ENCODE results near the gene TOR4A.
"Not testable (repeated sequence)": the region's sequence is repeated elsewhere in the genome, so short reads cannot be mapped to it uniquely, and the experiment has no call there.

Gene TOR4A

DNA sequence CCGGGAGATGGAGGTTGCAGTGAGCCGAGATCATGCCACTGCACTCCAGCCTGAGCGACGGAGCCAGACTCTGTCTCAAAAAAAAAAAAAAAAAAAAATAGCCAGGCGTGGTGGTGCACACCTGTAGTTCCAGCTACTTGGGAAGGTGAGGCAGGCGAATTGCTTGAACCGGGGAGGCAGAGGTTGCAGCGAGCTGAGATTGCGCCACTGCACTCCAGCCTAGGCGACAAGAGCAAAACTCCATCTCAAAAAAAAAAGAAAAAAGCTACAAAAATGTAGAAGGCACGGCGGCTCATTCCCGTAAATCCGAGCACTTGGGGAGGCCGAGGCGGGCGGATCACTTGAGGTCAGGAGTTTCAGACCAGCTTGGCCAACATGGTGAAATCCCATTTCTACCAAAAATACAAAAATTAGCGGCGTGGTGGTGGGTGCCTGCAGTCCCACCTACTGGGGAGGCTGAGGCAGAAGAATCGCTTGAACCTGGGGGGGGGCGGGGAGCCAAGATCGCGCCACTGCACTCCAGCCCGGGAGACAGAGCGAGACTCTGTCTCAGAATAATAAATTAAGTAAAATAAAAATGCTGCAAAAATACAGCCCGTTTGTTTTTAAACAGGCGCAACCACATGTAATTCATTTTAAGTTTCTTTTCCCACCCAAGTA, 37.9 kb upstream of the TOR4A start:
- not testable (repeated sequence) for DNase-seq

DNA sequence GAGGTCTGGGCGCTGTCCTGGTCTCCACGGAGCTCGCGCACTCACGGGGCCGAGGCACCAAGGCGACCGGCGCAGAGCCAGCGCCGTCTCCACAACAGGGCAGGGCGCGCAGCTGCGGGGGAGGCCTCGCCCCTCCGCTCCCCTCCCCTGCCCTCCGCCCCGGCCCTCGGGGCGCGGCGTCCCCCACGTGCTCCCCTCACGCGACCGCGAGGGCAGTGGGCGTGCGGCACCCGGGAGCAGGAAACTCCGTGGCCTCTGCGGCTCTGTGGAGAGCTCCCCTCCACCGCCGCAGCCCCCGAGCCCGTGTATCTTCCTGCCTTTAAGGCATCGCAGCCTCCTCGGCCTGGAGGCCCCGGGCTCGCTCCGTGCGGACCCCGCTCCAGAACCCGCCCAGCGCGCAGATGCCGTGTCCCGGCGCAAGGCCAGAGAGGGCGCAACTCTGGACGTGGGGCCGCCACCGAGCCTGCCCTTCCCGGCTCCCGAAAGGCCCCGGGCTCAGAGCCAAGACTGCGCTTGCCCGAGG, 37.1 kb upstream of the TOR4A start:
- DNase-seq = no peak

DNA sequence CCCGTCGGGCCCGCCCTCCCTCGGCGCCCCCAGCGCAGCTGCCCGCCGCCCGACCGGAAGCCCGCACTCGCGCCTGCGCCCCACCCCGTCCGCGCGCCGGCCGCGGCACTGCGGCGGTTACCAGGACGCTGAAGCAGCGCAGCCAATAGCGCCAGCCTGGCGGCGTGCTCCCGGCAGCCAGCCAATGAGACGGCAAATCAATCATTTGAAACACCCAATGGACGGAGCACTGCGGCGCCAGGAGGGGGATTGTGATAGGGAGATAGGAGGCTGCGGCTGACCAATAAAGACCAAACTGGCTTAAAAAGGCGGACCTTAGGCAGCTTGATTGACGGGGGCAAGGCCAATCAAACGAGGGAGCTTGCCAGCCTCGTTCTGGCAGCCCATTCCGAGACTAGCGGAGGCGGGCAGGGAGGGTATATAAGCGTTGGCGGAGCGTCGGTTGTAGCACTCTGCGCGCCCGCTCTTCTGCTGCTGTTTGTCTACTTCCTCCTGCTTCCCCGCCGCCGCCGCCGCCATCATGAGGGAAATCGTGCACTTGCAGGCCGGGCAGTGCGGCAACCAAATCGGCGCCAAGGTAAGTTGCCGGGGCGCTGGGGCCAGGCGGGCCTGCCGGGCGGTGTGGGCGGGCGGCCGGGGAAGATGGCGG, 36.6 kb upstream of the TOR4A start, which contains the start of gene TUBB4B:
Gene TUBB4B (plus strand): TSS at position 447 of the 649 bp plus-strand sequence. CDS start 74 bp downstream, at position 521.
- DNase-seq = peak; percentile 99

DNA sequence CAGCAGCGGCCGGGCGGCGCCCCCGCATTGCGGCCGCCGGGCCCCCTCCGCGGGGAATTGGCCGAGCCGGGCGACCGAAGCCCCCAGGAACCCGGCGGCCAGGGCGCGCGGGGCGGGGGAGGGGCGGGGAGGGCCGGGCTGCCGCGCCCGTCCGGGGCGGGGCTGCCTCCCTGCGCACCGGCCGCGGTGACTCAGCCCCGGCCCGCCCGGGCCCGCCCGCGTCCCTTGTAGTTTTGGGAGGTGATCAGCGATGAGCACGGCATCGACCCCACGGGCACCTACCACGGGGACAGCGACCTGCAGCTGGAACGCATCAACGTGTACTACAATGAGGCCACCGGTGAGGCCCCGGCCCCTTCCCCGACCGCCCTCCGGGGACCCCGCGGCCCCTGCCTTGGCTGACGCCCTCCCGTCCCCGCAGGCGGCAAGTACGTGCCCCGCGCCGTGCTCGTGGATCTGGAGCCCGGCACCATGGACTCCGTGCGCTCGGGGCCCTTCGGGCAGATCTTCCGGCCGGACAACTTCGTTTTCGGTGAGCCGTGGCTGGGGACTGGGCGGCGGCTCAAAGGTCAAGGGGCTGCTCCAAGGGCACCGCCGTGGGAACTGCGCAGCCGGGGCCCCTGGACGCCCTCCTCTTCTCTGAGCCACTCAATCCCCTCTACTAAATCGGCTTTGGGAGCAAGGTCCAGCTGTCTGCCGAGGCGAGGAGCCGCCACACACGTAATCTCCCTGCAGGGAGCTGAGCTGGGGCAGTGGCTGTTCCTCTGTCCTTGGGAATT, 35.8 kb upstream of the TOR4A start:
- DNase-seq = no peak

DNA sequence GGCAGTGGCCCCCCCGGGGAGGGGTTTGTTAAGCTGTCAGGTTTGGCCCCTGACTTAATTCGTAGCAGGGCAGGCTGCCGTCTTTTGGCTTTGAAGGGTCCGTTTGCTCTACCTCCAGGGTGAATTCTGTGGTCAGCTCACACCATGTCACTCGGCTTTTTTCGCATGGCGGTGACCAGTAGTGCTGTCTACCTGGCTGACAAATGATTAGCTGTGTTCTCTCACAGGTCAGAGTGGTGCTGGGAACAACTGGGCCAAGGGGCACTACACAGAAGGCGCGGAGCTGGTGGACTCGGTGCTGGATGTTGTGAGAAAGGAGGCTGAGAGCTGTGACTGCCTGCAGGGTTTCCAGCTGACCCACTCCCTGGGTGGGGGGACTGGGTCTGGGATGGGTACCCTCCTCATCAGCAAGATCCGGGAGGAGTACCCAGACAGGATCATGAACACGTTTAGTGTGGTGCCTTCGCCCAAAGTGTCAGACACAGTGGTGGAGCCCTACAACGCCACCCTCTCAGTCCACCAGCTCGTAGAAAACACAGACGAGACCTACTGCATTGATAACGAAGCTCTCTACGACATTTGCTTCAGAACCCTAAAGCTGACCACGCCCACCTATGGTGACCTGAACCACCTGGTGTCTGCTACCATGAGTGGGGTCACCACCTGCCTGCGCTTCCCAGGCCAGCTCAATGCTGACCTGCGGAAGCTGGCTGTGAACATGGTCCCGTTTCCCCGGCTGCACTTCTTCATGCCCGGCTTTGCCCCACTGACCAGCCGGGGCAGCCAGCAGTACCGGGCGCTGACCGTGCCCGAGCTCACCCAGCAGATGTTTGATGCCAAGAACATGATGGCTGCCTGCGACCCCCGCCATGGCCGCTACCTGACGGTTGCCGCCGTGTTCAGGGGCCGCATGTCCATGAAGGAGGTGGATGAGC, 35.0 kb upstream of the TOR4A start:
- no peak for DNase-seq

DNA sequence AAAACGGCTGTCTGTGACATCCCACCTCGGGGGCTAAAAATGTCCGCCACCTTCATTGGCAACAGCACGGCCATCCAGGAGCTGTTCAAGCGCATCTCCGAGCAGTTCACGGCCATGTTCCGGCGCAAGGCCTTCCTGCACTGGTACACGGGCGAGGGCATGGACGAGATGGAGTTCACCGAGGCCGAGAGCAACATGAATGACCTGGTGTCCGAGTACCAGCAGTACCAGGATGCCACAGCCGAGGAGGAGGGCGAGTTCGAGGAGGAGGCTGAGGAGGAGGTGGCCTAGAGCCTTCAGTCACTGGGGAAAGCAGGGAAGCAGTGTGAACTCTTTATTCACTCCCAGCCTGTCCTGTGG, 34.3 kb upstream of the TOR4A start:
- not testable (repeated sequence) for DNase-seq

DNA sequence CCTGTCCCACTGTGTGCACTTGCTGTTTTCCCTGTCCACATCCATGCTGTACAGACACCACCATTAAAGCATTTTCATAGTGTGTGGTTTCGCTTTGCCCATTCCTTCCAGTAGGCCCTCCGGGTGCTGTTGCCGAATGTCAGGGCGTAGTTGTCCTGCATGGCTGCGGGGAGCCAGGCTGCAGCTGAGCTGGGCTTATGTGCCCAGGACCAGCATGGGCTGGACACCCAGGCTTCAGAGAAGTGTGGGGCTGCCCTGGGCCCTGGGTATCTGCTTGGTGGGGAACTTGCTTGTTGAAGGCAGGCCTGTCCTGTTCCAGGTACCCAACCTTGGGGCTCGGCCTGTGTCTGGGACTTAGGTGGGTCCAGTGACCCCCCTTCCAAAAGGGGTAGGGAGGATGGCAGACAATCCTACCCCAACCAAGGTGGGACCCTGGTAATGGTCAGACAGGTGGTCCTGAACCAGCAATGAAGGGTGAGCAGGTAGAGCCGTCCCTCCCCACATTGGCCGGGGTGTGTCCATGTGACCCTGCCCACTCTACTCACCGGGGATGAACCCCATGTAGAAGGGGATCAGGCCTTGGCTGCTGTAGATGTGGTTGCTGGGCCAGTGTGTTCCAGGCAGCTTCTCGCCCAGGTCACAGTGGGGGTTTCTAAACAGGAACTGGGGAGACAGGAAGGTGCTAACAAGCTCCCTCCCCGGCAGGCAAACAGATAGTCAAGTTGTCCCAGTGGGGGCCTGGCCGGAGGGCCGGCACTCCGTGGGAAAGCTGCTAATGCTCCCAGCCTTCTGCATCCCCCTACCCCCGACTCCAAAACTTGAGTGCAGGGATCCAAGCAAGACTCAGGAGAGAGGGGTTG, 33.7 kb upstream of the TOR4A start:
- DNase-seq = no peak

DNA sequence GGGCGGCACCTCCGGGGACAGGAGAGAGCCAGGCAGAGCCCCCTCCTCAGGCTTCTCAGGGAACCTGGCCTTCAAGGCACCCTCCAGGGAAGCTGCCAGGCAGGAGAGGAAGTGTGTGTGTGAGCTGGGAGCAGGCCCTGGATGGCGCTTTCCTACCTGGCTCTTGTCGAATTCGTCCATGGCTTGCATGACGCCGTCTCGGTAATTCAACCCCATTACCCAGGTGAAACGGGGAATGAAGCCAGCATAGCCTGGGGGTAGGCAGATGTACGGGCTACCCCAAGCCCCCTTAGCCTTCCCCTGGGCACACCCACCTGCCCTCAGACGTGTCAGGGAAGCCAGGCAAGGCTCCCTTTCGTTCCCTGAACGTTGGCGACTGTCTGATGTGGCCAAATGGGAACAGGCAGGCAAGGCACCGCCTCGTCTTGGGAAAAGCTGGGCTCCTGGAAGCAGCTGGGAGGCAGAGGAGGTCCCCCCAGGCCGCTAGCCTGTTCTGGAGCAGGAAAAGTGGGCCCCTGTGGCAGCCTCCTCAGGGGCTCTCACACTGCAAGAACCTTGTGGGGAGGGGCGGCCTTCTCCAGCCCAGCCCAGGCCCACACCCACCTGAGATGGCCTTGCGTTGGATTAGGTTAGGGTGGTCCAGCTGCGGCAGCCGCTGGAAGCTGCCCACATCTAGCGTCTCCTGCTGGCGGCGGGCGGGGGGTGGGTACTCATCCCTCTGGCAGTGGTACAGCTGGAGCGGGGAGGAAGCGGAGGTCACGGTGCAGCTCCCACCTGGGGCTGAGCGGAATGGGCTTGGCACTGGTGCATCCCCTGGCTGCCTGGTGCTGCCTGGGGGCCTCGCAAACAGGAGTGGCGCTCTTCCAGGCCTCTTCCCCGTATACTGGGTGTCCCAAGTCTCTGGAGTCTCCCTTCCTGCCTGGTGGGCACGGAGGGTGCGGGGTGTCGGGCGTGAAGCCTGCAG, 32.8 kb upstream of the TOR4A start:
- no peak for DNase-seq

DNA sequence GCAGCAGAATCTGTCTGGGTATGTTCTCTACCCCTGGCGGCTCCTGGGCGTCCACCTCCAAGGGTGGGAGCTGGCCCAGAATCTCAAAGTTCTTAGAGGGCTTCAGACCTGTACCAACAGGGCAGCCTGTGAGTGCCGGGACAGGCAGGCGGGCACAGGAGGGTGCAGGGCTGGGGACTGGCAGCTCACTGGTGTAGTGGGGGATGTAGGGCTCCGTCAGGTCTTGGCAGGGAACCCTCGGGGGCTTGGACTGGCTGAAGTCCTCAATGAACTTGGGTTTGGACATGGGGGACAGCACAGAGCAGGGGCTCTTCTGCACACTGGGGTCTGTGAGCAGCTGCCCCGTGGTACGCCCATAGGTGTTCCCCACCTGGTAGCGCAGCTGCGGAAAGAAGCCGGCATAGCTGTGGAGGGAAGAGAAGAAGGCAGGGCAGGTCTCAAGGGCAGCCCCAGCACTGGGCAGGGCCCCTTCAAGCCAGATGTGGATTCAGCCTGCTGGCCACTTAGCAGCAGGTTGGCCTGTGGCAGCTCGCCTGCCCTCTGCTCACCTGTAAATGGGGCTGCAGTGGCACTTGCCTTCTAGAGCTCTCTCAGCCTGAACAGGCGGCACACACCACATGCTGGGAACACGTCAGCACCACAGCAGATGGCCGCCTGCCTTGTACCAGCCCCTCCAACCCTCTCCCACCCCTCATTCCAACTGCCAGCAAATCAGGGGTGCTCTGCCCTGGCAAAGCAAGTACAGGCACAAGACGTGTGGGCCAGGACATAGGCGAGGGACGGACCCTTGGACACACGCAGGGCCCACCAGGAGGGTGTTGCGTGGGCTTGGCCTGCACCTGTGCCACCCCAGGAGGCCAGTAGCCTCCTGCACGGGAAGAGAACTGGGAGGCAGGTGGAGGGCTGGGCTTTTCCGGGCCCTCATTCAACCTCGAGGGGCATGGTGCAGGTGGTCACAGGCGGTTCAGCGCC, 31.8 kb upstream of the TOR4A start:
- no peak for DNase-seq

DNA sequence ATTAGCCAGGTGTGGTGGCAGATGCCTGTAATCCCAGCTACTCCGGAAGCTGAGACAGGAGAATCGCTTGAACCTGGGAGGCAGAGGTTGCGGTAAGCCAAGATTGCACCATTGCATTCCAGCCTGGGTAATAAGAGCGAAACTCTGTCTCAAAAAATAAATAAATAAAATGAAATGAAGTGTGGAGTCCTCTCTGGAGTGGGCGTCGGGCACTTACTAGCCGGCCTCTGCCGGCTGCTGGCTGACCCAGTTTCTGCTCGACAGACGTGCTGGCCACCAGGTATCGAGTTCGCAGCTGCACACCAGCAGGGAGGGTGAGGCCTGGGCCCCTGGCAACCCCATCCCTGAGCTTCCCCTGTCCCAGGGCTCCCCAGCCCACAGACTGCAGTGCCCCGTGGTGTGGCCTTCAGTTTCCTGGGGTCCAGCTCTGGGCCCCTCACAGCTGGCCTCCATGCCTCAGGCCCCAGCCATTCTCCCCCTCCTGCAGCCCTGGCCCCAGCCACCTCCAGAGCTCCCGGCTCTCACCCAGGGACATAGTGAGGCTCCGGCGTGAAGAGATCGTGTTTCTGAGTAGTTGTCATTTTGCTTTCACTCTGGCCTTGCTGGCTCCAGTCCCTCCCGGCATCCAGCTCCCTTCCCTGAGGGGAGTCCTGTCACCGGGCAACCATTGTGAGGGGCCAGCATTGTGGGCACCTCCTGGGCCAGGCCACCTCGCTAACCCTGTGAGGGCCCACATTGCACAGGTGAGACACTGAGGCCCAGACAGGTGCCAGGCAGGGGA, 30.2 kb upstream of the TOR4A start:
- no peak for DNase-seq

DNA sequence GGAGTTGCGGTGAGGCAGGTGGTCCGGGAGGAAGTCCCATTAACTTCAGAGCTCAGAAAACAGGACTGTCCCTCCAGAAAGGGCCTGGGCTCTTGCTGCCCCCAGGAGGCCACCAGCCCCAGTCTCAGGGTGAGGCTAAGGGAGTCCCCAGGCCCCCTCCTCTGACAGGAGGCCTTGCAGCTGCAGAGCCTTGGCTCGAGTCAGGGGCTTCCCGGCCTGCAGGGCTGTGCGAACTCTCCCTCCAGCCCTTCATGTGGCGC, 29.7 kb upstream of the TOR4A start:
- no peak for DNase-seq

DNA sequence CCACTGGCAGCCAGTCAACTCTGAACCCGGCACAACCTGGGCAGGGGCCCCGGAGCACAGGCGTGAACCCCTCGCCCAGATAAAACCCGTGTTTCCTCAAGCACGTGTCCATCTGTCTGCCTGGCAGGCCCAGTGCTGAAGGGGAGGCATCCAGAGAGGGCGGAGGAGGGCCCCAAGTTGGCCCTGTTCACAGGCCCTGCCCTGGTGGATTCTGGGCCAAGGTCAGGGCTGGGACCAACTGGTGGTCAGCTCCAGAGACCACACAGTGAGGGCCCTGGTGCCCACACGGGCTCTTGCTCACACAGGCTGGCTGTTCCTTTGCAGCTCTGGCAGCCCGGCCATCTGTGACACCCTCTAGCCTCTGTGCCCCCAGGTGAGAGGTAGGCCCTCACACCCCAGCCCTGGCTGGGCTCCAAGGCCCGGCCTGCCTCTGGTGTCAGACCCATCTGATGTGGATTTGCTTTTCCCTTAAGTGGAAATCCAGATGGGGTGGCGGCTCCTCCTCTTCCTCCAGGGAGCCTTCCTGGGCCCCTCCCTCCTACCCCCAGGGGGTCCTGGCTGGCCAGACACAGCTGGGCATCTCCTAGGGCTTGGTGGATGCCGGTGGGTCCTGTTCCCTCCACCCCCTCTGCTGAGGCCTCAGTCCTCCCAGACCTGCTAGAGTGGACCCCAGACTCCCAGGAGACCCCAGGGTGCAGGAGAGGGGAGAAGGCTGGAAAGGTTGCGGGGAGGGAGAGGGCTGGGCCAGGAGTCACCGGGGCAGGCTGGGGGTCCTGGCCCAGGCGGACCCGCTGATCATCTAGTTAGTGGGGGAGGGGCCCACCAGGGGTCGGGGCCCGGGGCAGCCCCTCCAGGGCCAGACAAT, 27.0 kb upstream of the TOR4A start:
- no peak for DNase-seq

DNA sequence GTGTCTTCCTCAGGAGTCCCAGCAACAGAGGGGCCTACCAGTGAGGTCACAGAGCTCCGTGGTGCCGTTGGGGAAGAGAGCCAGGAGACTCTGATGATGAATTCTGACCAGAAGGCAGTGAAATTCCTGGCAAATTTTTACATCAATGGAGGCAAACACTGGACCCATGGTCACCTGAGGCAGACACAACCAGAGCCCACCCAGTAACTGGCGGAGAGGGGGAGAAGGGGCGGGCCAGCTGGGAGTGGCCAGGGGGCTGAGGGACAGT, 26.4 kb upstream of the TOR4A start, which contains the start of gene STPG3:
Gene STPG3 (plus strand): TSS at position 93 of the 268 bp plus-strand sequence. CDS start 1 bp downstream, at position 94.
- DNase-seq = no peak

DNA sequence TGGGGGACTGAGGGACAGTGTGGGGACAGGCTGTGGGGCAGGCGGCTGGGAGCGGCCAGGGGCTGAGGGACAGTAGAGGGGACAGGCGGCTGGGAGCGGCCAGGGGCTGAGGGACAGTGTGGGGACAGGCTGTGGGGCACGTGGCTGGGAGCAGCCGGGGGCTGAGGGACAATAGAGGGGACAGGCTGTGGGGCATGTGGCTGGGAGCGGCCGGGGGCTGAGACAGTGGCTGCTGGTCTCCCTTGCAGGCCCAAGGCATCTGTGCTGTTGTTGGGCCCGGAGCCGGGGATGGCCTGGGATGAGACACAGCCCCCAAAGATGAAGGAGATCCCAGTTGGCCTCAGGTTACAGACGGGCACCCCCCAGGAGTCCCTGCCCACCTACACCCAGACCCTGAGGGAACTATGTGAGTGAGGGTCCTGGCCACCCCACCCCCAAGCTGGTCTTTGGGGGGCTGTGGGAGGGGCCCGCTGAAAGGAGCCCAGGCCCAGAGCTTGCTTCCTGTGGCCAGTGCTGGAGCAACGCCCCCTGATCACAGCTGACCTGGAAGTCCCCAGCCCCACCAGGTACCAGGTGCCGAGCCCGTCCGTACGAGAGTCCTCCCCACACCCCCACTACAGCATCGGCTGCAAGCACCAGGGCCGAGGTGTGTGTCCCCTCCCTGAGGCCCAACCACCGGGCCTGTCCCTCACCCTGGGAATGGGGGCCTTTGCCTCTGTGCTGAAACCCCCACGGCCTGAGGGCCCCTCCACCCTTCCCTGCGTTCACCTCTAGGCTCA, 25.8 kb upstream of the TOR4A start:
- DNase-seq = no peak

DNA sequence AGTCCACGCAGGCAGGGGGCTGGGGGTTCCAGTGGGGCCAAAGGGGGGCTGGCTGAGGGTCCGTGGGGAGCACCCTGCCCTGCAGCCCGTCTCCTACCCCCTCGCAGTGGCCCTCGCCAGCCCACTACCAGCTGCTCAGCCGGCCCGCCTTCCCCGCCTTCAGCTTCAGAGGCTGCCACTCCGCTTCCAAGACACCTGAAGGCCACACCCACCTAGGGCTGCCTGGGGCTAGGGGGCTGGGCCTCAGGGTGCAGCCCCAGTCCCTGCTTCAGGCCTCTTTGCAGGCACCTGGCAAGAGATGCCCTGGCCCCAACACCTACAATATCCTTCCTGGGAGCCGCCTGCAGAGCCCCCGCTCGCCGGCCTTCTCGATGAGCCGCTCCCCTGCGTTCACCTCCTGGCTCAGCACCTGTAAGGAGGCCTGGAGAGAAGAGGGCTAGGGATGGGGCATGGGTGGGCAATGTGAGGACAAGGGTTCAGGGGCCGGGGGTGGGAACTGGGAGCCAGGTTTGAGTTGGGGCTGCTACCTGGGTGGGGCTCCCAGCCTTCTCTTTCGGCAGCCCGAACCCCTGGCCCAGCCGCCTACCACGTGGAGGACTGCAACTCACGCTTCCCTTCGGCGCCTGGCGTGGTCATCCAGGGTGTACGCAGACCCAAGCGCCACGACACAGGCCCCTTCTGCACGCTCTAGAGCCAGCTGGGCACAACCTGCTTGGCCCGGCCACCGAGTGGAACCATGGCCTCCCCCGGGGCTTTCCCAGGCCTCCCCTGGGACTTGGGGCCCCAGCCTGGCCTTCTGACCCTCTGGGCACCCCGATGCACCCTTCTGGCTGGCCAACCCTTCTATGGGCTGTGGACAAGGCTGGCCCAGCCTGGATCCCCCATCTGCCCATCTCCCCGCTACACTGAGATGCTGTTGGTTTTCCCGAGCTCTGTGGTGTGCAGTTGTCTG, 24.7 kb upstream of the TOR4A start:
- DNase-seq = no peak

Measured in SHP77 treated with DMSO at 0.1 percent for 48 hours (cell line).